GM18498 (cell line): Measurements from ENCODE around the gene YWHAG.
A peak's percentile ranks its signal among the peaks of the same experiment; 100 is the strongest.
"Not testable (repeated sequence)": the region's sequence is repeated elsewhere in the genome, so short reads cannot be mapped to it uniquely, and the experiment has no call there.

ENCODE experiments used
- ATAC-seq: cut with Tn5 transposase; IDR thresholded peaks from one replicate; pipeline ENCODE4 v1.9.1; 2021; ENCODE audit warnings: mild to moderate bottlenecking, moderate library complexity; ENCODE audit not compliant: unreplicated experiment

YWHAG gene

DNA sequence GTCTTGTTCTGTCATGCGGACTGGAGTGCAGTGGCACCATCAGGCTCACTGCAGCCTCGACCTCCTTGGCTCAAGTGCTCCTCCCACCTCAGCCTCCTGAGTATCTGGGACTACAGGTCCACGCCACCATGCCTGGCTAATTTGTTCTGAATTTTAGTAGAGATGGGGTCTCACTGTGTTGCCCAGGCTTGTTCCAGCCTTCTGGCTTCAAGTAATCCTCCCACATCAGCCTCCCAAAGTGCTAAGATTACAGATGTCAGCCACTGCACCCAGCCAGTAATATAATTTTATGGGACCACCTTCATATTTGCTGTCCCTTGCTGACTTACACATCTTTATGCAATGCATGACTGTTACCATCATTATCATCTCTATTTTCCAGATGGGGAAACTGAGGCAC, 57.8 kb downstream of the YWHAG start:
- ATAC-seq = no peak

DNA sequence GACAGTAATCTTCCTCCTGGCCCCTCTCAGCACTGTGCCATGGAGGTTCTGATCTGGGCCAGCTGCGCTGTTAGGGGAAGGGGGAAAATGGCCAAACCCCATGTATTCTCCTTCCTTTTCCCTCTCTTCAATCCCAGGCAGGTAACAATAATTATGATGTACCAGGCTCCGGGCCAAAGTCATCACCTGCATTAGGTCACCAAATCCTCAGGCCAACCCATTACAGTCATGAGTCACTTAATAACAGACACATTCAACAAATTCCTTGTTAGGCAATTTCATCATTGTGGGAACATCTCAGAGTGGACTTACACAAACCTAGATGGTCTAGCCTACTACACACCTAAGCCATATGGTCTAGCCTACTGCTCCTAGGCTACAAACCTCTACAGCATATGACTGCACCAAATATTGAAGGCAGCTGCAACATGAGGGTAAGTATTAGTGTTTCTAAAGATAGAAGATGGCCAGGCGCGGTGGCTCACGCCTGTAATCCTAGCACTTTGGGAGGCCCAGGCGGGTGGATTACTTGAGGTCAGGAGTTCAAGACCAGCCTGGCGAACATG, 58.5 kb downstream of the YWHAG start:
- ATAC-seq = no peak

DNA sequence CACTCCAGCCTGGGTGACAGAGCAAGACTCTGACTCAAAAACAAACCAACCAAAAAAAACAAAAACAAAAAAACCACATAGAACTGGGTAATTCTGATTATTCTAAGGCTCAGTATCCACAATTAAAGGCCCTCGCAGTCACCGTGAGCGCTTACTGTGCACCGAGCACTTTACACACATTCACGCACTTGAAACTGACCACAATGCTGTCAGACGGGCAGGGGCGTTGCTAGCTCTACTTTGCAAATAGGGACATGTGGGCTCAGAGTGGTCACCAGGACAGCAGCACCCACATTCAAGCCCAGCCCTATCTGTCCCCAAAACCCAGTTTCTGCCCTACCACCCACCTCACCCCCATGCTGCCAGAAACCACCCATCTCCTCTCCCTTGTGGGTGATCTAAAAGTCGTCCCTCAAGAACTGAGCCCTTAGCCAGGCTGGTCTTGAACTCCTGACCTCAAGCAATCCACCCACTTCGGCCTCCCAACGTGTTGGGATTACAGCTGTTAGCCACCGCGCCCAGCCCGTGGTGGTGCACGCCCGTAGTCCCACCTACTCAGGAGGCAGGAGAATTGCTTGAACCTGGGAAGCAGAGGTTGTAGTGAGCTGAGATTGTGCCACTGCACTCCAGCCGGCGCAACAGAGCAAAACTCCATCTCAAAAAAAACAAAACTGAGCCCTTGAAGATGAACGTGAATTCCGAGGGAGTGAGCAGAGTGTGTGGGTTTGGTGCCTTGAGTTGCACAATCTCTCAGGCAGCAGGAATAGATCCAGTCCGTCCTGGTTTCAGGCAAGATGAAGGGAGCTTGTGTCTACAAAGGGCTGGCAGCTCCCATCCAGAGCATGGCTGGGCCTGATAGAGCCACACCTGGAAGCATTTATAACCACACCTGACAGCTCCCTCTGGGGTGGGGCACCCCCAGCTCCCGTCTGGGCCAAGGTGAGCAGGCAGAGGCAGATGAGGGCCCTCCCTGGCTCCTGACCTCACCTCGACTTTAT, 61.7 kb downstream of the YWHAG start:
- ATAC-seq = no peak

DNA sequence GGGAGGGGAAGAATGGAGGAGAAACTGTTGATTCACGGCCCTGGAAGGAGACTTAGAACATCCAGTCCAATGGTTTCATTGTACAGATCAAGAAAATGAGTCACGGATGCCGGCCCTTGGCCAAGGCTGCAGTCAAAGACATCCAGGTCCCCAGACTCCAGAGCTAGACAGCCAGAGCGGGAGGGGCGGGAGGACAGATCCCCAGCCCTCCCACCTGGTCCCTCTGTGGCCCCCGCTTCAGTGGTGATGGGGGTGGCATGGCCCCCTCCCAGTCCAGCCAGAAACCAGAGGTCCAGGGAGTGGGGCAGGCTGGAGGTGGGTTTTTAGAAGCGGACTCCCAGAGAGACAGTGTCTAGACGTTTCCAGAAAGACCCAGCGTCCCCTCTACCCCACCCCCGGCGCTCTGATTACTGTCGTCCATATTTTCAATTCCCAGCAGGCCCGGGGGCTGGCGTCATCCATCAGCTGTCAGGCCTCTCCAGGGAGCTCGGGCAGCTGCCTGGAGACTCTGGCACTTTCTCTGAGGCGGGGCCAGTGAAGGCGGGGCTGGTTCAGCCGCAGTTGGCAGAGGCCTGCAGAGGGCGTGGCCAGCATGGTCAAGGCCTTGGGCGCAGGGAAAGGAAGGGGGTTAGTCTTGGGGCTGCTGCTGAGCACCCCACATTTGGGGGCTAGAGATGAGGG, 64.3 kb downstream of the YWHAG start:
- peak; percentile 43 for ATAC-seq

DNA sequence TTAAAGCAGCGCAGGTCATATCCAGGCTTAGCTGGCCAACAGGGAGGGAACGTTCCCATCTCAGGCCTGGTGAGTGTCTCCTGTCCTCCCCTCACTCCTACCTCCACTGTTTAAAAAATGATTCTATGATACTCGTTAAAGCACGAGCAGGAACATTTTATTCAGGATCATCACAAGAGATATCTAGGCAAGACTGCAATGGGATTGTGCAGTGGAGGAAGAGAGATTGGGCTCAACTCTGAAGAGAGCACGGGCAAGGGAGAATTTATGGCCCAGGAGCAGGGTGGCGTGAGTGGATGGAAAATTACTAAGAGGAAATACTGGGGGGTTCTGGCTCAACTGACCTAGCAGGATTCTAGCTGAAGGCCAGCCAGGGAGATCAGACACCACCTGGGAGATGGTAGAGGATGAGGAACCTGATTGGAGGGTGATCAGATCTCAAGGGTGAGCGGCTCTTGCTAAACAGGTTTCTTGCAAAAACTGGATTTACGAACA, 65.3 kb downstream of the YWHAG start:
- ATAC-seq = no peak

DNA sequence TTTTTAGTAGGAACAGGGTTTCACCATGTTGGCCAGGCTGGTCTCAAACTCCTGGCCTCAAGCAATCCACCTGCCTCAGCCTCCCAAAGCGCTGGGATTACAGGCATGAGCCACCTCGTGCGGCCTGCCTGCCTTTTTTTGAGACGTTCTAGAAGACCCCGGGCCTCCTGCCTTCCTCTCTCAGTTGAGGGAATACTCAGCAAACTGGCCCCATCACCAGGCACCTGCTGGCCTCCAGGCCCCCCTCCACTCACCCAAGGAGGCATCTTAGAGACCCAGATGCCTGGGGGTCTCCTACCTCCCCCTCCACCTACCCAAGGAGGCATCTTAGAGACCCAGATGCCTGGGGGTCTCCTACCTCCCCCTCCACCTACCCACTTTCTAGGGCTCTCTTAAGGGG, 65.9 kb downstream of the YWHAG start:
- ATAC-seq = not testable (repeated sequence)

DNA sequence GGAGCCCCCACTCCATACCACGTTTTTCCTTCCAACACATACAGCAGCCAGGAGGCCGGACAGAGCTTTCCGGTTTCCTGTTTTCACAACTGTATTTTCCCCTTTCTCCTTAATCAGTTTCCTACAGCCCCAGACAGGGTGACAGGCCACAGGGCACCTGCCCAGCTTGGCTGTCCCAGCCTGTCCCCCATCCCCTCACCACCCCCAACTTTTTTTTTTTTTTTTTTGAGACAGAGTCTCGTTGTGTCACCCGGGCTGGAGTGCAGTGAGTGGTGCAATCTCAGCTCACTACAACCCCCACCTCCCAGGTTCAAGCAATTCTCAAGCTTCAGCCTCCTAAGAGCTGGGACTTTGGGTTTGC, 66.6 kb downstream of the YWHAG start:
- no peak for ATAC-seq

DNA sequence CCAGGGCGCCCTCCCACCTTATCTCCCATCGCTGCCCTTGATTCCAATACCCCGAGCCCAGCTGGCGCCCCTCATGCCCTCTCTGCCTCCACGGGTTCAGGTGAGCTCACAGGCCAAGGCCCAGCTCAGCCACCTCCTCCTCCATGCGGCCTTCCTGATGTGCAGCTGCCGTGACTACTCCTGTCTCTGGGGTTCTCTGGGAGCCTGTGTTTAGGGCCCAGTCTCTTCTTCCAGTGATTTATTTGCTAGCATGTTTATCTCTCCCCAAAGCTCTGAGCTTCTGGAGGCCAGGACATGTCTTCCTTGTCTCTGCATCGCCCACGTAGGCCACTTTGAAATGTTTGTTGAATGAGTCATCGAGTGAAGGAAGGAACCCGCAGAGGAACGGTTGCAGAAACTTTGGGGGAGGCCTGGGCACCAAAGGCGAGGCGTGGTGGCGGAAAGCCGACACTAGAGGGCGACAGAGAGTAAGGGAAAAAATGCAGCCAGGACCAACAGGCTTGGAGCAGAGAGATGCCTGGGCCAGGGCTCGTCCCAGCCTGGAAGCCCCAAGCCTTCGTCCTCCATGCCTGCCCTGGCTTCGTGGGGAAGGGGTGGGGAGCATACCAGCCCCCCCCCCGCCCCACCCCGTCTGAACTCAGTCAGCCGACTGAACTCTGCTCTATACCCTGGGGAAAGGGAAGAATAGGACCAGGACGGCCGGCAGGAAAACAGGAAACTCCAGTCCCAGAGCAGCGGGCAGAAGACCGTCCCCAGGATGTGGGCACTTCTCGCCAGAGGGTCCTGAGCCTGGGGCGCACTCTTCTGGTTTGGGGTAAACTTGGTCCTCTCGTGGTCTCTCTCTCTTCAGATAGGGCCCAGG, 67.2 kb downstream of the YWHAG start:
- peak; percentile 73 for ATAC-seq

DNA sequence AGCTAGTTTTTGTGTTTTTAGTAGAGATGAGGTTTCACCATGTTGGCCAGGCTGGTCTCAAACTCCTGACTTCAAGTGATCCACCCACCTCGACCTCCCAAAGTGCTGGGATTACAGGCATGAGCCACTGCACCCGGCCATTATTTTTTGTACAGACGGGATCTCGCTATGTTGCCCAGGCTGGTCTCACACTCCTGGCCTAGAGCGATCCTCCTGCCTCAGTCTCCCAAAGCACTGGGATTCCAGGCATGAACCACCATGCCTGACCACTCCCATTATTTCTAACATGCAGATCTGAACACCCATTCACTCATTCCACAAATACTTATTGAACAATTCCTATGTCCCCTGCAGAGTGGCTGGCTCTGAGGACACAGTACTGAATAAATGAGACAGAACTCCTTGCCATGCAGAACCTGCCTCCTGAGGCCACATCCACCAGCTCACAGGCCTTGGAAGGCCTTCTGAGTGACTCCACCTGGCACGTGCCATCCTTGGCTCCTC, 67.9 kb downstream of the YWHAG start:
- not testable (repeated sequence) for ATAC-seq

DNA sequence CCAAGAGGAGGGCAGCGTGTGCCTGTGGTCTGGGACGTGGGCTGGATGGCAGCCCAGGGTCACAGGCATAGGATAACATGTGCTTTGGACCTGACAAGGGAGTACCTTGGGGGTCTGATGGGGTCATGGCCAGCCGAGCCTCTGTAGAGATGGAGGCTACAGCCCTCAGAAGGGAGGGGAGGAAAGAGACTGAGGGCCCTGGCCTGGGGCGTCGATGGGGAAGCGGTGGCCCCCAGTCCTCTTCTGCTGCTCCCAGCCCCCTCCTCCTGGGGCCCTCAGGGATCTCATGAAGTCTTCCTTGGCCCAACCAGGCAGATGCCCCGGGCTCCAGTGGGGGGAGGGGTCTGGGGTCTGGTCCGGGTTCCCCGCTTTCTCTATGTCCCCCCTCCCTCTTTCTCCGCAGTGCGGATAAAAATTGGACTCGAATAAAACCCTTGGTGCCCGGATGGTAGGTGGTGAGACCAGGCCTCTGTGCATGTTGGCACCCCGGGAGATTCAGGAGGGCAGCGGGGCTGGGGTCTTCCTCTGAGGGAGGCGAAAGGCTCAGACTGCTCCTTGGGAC, 71.9 kb downstream of the YWHAG start:
- no peak for ATAC-seq

DNA sequence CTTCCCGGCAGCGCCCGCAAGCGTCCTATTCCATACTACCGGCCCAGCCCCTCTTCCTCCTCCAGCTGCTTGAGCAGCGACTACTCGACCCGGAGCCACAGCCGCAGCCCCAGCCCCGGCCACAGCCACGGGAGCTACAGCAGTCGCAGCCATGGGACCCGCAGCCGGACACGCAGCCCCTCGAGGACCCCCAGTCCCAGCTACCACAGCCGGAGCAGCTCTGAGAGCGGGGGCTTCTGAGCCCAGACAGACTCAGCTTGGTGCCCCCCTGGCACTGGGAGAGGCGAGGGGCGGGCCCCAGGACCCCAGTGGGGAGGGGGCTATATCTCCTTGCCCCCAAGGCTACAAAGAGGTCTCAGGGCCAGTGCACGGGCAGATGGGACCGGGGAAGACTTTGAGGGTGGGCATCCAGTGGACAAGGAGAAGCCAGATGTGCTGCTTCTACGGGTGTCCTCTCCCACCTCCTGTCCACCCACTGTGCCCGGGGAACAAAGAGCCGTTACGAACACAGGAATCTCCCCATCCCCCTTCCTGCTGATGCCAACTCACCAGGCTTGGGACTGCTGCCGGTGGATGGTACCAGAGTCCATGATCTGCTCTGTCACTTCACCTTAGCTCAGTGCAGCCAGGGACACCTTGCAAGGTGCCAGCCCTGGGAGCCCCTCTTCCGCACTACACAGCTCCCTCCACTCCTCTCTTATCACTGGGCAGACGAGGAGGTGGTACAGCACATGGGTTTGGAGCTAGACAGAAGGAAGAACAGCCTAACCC, 73.0 kb downstream of the YWHAG start:
- ATAC-seq = no peak

DNA sequence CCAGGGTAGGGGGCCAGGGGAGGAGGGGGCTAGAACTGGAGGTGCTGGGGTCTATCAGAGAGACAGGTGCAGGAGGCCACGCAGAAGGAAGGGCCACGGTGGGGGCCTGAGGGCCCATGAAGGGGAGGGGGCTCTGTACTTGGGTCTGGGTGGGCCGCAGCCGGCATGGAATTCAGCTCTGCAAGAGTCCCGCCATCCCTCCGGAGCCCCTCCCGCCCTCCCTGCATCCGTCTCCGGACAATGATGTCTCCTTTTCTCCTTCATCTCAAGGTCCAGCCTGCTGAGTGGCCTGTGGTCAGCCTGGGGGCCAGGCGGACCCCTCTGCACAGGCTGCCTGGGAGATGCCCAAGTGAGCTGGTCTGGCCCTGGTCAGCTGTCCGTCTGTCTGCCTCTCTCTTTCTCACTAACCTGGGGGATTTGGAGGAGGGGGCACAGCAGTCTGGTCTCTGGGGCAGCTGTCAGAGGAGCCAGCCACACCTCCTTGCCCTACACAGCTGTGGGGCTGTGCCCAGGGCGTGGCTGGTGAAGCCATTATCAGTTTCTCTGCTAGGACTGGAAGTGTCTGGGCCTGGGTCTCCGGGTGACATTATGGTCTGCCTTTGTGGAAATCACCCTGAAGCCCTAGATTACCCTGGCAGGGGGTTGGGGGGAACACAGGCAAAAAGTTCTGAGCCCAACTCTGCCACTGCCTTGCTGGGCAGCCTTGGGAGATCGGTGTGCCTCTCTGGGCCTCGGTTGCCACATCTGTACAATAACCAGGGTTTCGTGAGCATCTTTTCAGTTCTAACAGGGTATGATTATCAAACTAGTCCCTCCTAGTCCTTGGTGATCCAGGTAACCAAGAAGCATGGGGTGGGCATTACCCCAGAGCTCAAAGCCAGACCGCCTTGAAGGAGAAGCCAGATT, 75.3 kb downstream of the YWHAG start:
- no peak for ATAC-seq

DNA sequence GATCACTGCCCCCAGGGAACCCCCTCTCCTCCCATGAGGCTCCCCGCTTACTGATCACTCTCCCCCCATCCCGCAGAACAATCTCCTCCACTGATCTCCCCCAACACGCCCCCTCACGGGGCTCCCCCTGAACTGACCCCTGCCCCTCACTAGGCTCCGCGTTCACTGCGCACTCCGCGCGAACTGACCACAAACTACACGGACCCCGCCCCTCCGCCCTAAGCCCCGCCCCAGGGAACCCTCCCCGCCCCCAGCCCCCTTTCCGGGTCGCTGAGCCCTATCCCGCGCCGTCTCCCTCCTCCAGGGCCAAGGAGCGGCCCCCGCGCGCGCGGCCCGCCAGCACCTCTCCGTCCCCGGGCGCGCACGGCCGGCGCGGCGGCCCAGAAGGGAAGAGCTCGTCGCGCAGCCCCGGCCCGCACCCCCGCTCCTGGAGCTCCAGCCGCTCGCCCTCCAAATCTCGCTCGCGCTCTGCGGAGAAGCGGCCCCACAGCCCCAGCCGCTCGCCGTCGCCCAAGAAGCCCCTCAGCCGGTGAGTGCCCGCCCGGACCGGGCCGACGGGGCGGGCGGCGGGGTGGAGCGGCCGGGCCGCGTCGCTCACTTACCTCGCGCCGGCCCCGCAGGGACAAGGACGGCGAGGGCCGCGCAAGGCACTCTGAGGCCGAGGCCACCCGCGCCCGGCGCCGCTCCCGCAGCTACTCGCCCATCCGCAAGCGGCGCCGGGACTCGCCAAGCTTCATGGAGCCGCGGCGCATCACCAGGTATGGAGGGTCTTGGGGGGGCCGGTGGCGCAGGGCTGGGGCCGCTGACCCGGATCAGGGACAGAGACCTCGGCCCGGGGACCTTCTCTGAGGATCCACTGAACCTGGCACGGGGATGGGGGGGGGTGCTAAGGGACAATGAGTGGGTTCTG, 76.2 kb downstream of the YWHAG start:
- ATAC-seq = no peak

DNA sequence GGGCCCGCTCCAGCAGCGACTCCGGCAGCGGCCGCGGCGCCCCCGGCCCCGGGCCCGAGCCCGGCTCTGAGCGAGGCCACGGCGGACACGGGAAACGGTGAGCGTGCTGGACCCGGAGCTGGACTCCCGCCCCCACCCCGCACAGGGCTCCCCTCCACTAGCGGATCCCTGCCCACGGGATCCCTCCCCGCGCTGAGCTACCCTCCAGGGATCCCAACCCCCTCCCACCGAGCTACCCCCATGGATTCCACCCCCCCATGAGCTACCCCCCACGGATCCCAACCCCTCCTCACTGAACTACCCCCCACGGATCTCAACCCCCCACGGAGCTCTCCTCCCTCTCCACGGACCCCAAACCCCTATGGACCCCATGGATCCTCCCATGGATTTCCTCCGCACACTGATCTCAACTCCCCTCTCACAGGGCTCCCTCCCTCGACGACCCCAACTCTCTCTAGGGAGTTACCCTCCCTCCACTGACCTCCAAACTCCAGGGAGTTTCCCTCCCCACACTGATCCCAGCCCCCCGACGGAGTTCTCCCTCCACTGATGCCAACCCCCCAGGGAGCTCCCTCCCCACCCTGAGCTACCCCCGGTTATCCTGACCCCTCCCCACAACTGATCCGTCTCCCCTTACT, 77.0 kb downstream of the YWHAG start:
- no peak for ATAC-seq

DNA sequence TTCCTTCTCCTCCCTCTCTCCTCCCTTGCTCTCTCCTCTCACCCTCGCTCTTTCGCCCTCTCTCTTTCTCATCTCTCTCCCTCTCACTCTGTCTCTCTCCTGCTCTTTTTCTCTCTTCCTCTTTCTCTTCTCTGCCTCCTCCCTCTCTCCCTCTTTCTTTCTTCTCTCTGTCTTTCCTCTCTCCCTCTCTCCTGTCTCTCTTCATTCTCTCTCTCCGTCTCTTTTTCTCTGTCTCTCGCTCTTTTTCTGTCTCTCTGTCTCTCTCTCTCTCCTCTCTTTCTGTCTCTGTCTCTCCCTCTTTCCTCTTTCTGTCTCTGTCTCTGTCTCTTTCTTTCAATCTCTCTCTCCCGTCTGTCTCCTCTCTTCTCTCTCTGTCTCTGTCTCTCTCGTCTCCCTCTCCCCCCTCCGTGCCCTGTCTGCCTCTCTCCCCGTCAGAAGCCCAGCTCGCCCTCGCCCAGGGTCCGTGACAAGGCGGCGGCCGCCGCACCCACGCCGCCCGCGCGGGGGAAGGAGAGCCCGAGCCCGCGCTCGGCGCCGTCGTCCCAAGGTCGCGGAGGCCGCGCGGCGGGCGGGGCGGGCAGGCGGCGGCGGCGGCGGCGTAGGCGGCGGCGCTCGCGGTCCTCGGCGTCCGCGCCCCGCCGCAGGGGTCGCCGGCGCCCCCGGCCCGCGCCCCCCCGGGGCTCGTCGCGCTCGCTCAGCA, 77.6 kb downstream of the YWHAG start:
- ATAC-seq = no peak

DNA sequence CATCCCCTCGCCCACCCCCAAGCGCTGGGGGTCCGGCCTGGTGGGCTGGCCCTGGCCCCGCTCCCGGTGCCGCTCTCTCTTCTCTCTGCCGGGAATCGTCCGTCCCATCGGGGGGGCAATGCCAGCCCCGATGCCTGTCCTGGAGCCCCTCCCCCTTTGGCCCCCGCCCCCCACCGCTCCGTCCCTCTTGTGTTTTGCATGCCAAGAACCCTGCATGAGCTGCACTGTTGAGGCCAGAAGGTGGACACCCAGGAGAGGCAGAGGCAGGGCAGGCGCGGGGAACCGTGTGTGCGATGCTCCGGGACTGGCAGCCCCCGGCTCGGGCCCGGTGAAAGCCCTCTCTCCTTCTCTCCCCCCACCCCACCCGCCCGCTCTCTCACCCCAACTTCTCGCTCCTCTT, 78.4 kb downstream of the YWHAG start:
- ATAC-seq = no peak
